Astrocyte (in vitro differentiated cells and primary cell): ENCODE results near the gene PRXL2B.

Experiments used
- CTCF ChIP-seq: IDR thresholded peaks from 2 replicates; pipeline ENCODE4 v1.5.1; 2011; ENCODE audit warnings: low read depth, mild to moderate bottlenecking, inconsistent platforms, low read length, moderate library complexity; ENCODE audit not compliant: insufficient read depth
- EZH2 ChIP-seq: IDR thresholded peaks from 2 replicates; pipeline ENCODE4 v1.6.1; 2012; ENCODE audit warnings: mild to moderate bottlenecking, low read length, inconsistent platforms; ENCODE audit not compliant: insufficient read depth

- TF ChIP-seq CTCF (no peak), EZH2 (no peak)
These were observed 38.7 kb downstream of the PRXL2B start for GRCh38 chr1:2625311-2625710.
